GM23338 (cell line): Measurements from ENCODE around the gene GPBP1L1. TPM values are rescaled to one million over a fixed set of nuclear protein-coding genes. Genes with fewer than 3 reads are reported as not detected.

ENCODE experiments used
- ATAC-seq: fragments of 200-7000 bp; cut with Tn5 transposase; 3 replicates; pipeline ENCODE4 v1.9.1; 2020
- DNase-seq: peaks from one replicate; pipeline ENCODE4 v3.0.0-alpha.2; 2015; ENCODE audit warnings: low spot score
- H2AFZ ChIP-seq: fragments of 200-600 bp; sonication (generic); 2 replicates; pipeline ENCODE4 v1.8.0; 2016; ENCODE audit warnings: antibody characterized with exemption, mild to moderate bottlenecking, moderate library complexity
- H3F3A ChIP-seq: fragments of 200-600 bp; sonication (generic); replicated peaks from 2 replicates; pipeline ENCODE4 v1.8.0; 2017; ENCODE audit warnings: antibody characterized with exemption, mixed run types, low read depth
- H3K27ac ChIP-seq: fragments of 200-600 bp; sonication (generic); 2 replicates; pipeline ENCODE4 v1.6.1; 2016; ENCODE audit warnings: low read depth
- H3K27me3 ChIP-seq: fragments of 200-600 bp; sonication (generic); 2 replicates; pipeline ENCODE4 v1.8.0; 2016; ENCODE audit warnings: mild to moderate bottlenecking, mixed run types, moderate library complexity; ENCODE audit not compliant: insufficient read depth
- H3K36me3 ChIP-seq: fragments of 200-600 bp; sonication (generic); 2 replicates; pipeline ENCODE4 v1.8.0; 2016; ENCODE audit warnings: mild to moderate bottlenecking; ENCODE audit not compliant: insufficient read depth
- H3K4me1 ChIP-seq: fragments of 200-600 bp; sonication (generic); 2 replicates; pipeline ENCODE4 v1.8.0; 2016; ENCODE audit warnings: mild to moderate bottlenecking, moderate library complexity; ENCODE audit not compliant: insufficient read depth
- H3K4me2 ChIP-seq: fragments of 200-600 bp; sonication (generic); 2 replicates; pipeline ENCODE4 v1.7.1; 2017; ENCODE audit warnings: mixed run types
- H3K4me3 ChIP-seq: fragments of 200-600 bp; sonication (generic); 2 replicates; pipeline ENCODE4 v1.6.1; 2016; ENCODE audit warnings: mixed run types
- H3K79me2 ChIP-seq: fragments of 200-600 bp; sonication (generic); replicated peaks from 2 replicates; pipeline ENCODE4 v1.8.0; 2017; ENCODE audit warnings: mild to moderate bottlenecking; ENCODE audit not compliant: insufficient read depth
- H3K9me2 ChIP-seq: fragments of 200-600 bp; sonication (generic); 2 replicates; pipeline ENCODE4 v1.8.0; 2017; ENCODE audit not compliant: insufficient read depth
- H4K20me1 ChIP-seq: fragments of 200-600 bp; sonication (generic); replicated peaks from 2 replicates; pipeline ENCODE4 v1.8.0; 2017; ENCODE audit warnings: mild to moderate bottlenecking; ENCODE audit not compliant: insufficient read depth
- H3K27ac Mint-ChIP-seq: 2 replicates; pipeline ENCODE4 v1.8.0; 2020; ENCODE audit warnings: inconsistent platforms, mild to moderate bottlenecking, moderate library complexity, mixed read lengths
- H3K27me3 Mint-ChIP-seq: 3 replicates; pipeline ENCODE4 v1.8.0; 2022; ENCODE audit warnings: low read depth, mild to moderate bottlenecking, moderate library complexity, mixed read lengths, inconsistent platforms; ENCODE audit not compliant: insufficient read depth, poor library complexity
- H3K36me3 Mint-ChIP-seq: 3 replicates; pipeline ENCODE4 v1.8.0; 2021; ENCODE audit warnings: low read depth, mild to moderate bottlenecking, inconsistent platforms, moderate library complexity, mixed read lengths
- H3K4me1 Mint-ChIP-seq: 3 replicates; pipeline ENCODE4 v1.8.0; 2020; ENCODE audit warnings: mild to moderate bottlenecking, inconsistent platforms, mixed read lengths
- H3K4me3 Mint-ChIP-seq: 3 replicates; pipeline ENCODE4 v1.8.0; 2021; ENCODE audit warnings: moderate library complexity, mild to moderate bottlenecking, inconsistent platforms, mixed read lengths
- H3K9me3 Mint-ChIP-seq: 3 replicates; pipeline ENCODE4 v1.8.0; 2020; ENCODE audit warnings: moderate library complexity, mild to moderate bottlenecking, inconsistent platforms, mixed read lengths
- CREB1 ChIP-seq: fragments of 250-450 bp; sonication (Bioruptor Pico); IDR thresholded peaks from 2 replicates; pipeline ENCODE4 v1.5.0; 2020; ENCODE audit warnings: low read depth, mild to moderate bottlenecking, moderate library complexity
- CTCF ChIP-seq, 2 experiments: fragments of 200-600 bp in 1 of 2; sonication (generic) in 1 of 2; conservative IDR thresholded peaks; 2 replicates each; pipeline versions ENCODE4 v1.5.1 to v1.6.1; 2016 to 2017; ENCODE audit warnings: antibody characterized with exemption in 2 of 2, low read depth in 2 of 2, mild to moderate bottlenecking in 2 of 2, moderate library complexity in 1 of 2
- ETS1 ChIP-seq: IDR thresholded peaks from 2 replicates; pipeline ENCODE4 v1.6.1; 2016; ENCODE audit warnings: antibody characterized with exemption
- EZH2 ChIP-seq: fragments of 200-600 bp; sonication (generic); IDR thresholded peaks from one replicate; pipeline ENCODE4 v1.8.0; 2017; ENCODE audit warnings: antibody characterized with exemption, mild to moderate bottlenecking, low read depth; ENCODE audit not compliant: unreplicated experiment
- EZH2phosphoT487 ChIP-seq: fragments of 200-600 bp; sonication (generic); IDR thresholded peaks from one replicate; pipeline ENCODE4 v1.8.1; 2018; ENCODE audit warnings: antibody characterized with exemption; ENCODE audit not compliant: unreplicated experiment
- JUNB ChIP-seq: IDR thresholded peaks from one replicate; pipeline ENCODE4 v1.6.1; 2016; ENCODE audit warnings: antibody characterized with exemption; ENCODE audit not compliant: unreplicated experiment
- NANOG ChIP-seq: IDR thresholded peaks from 2 replicates; pipeline ENCODE4 v1.6.1; 2016; ENCODE audit warnings: antibody characterized with exemption, borderline replicate concordance
- POLR2AphosphoS5 ChIP-seq: IDR thresholded peaks from 2 replicates; pipeline ENCODE4 v1.6.1; 2016; ENCODE audit warnings: antibody characterized with exemption, low read depth
- REST ChIP-seq: IDR thresholded peaks from one replicate; pipeline ENCODE4 v1.6.1; 2018; ENCODE audit warnings: antibody characterized with exemption; ENCODE audit not compliant: unreplicated experiment
- STAT1 ChIP-seq: IDR thresholded peaks from one replicate; pipeline ENCODE4 v1.6.1; 2016; ENCODE audit warnings: antibody characterized with exemption; ENCODE audit not compliant: unreplicated experiment
- ZNF114 ChIP-seq: fragments of 250-450 bp; sonication (Bioruptor Pico); IDR thresholded peaks from 2 replicates; pipeline ENCODE4 v1.5.0; 2020; ENCODE audit warnings: mild to moderate bottlenecking, moderate library complexity
- ZNF331 ChIP-seq: fragments of 250-450 bp; sonication (Bioruptor Pico); IDR thresholded peaks from 2 replicates; pipeline ENCODE4 v1.5.0; 2020; ENCODE audit warnings: low read depth, mild to moderate bottlenecking, moderate library complexity
- polyA plus RNA-seq: library from polyadenylated mRNA; unstranded; fragments of >200 nt; fragmentation: Nextera tagmentation; extraction: Ambion mirVana; gene quantifications from 2 replicates; pipeline ENCODE4 v1.2.1, GENCODE V29; 2016
- total RNA-seq: library from RNA; depleted of rRNA; stranded (reverse); fragments of >200 nt; shearing (Covaris generic); gene quantifications from 2 replicates; pipeline ENCODE4 v1.2.3, GENCODE V29; 2014
- TF ChIP-seq, protein P1 (sequence below): fragments of 250-450 bp; sonication (Bioruptor Pico); IDR thresholded peaks from 2 replicates; pipeline ENCODE4 v1.5.0; 2020; ENCODE audit warnings: mild to moderate bottlenecking, moderate library complexity

The GPBP1L1 gene
- total and polyA plus RNA-seq, 2 experiments from 2014 or later = 61.7 to 117 TPM

DNA sequence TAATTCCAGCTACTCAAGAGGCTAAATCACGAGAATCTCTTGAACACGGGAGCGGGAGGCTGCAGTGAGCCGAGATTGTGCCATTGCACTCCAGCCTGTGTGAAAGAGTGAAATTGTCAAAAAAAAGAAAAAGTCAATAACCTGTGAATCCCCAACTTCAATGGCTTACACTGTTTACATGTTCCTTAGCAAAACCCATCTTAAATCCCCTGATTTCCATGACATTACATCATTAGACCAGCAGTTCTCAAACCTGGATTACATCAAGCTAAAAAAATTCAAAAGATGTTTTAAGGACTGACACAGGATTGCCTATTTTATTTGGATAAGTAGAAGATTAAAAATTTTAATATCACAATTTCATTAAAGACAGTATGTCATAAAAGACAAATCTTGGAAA is 12.4 kb downstream of the GPBP1L1 start:
- Mint-ChIP-seq H3K27ac (no peak overlapping the region), H3K9me3 (no peaks in the 10 kb centered on the region)
- H4K20me1 ChIP-seq = peaks cover 74% of the 10 kb centered on the region

More for the DNA sequence above, 12.4 kb downstream of the GPBP1L1 start:
- Histone ChIP-seq H2AFZ (no peak overlapping the region), H3K27ac (no peak overlapping the region), H3K9me2 (no peaks in the 10 kb centered on the region), H3F3A (no peaks in the 10 kb centered on the region), H3K4me2 (no peak overlapping the region), H3K27me3 (no peaks in the 10 kb centered on the region), H3K4me1 (peaks cover 20% of the 10 kb centered on the region), H3K79me2 (peaks cover 100% of the 10 kb centered on the region), H3K36me3 (no peaks in the 10 kb centered on the region), H3K4me3 (no peak overlapping the region)
- DNase-seq = no peak
- ATAC-seq = no peak
- Mint-ChIP-seq H3K4me1 (peaks cover 31% of the 10 kb centered on the region), H3K27me3 (peaks cover 2% of the 10 kb centered on the region), H3K4me3 (no peak overlapping the region), H3K36me3 (peaks cover 16% of the 10 kb centered on the region; the same call in 1 of the 3 replicates)
- no peak for TF ChIP-seq REST
- TF ChIP-seq POLR2AphosphoS5 = no peak
- TF ChIP-seq, protein P1, sequence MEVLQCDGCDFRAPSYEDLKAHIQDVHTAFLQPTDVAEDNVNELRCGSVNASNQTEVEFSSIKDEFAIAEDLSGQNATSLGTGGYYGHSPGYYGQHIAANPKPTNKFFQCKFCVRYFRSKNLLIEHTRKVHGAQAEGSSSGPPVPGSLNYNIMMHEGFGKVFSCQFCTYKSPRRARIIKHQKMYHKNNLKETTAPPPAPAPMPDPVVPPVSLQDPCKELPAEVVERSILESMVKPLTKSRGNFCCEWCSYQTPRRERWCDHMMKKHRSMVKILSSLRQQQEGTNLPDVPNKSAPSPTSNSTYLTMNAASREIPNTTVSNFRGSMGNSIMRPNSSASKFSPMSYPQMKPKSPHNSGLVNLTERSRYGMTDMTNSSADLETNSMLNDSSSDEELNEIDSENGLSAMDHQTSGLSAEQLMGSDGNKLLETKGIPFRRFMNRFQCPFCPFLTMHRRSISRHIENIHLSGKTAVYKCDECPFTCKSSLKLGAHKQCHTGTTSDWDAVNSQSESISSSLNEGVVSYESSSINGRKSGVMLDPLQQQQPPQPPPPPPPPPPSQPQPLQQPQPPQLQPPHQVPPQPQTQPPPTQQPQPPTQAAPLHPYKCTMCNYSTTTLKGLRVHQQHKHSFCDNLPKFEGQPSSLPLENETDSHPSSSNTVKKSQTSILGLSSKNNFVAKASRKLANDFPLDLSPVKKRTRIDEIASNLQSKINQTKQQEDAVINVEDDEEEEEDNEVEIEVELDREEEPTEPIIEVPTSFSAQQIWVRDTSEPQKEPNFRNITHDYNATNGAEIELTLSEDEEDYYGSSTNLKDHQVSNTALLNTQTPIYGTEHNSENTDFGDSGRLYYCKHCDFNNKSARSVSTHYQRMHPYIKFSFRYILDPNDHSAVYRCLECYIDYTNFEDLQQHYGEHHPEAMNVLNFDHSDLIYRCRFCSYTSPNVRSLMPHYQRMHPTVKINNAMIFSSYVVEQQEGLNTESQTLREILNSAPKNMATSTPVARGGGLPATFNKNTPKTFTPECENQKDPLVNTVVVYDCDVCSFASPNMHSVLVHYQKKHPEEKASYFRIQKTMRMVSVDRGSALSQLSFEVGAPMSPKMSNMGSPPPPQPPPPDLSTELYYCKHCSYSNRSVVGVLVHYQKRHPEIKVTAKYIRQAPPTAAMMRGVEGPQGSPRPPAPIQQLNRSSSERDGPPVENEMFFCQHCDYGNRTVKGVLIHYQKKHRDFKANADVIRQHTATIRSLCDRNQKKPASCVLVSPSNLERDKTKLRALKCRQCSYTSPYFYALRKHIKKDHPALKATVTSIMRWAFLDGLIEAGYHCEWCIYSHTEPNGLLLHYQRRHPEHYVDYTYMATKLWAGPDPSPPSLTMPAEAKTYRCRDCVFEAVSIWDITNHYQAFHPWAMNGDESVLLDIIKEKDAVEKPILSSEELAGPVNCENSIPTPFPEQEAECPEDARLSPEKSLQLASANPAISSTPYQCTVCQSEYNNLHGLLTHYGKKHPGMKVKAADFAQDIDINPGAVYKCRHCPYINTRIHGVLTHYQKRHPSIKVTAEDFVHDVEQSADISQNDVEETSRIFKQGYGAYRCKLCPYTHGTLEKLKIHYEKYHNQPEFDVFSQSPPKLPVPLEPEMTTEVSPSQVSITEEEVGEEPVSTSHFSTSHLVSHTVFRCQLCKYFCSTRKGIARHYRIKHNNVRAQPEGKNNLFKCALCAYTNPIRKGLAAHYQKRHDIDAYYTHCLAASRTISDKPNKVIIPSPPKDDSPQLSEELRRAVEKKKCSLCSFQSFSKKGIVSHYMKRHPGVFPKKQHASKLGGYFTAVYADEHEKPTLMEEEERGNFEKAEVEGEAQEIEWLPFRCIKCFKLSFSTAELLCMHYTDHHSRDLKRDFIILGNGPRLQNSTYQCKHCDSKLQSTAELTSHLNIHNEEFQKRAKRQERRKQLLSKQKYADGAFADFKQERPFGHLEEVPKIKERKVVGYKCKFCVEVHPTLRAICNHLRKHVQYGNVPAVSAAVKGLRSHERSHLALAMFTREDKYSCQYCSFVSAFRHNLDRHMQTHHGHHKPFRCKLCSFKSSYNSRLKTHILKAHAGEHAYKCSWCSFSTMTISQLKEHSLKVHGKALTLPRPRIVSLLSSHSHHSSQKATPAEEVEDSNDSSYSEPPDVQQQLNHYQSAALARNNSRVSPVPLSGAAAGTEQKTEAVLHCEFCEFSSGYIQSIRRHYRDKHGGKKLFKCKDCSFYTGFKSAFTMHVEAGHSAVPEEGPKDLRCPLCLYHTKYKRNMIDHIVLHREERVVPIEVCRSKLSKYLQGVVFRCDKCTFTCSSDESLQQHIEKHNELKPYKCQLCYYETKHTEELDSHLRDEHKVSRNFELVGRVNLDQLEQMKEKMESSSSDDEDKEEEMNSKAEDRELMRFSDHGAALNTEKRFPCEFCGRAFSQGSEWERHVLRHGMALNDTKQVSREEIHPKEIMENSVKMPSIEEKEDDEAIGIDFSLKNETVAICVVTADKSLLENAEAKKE = no peak
- TF ChIP-seq CREB1 (CRISPR knock-in tag) = no peak
- no peak for TF ChIP-seq EZH2
- no peak for TF ChIP-seq ZNF114 (CRISPR knock-in tag)
- no peak for TF ChIP-seq EZH2phosphoT487
- TF ChIP-seq ETS1 = no peak
- TF ChIP-seq NANOG = no peak
- no peak for TF ChIP-seq STAT1
- TF ChIP-seq JUNB = no peak
- TF ChIP-seq ZNF331 (CRISPR knock-in tag) = no peak
- TF ChIP-seq CTCF (conservative IDR thresholded peaks at IDR 0.05; ENCODE audit: low read depth in 2 of 2) = no peak
